Psoas muscle (tissue), 8 donors: Measurements from ENCODE around the gene UMODL1. TPM values are rescaled to one million over a fixed set of nuclear protein-coding genes. Genes with fewer than 3 reads are reported as not detected.

ENCODE experiments used
- ATAC-seq, 4 donors: fragments of 200-7000 bp; cut with Tn5 transposase; one replicate each; pipeline ENCODE4 v1.9.1; 2020; ENCODE audit warnings: moderate library complexity in 3 of 4, mild to moderate bottlenecking in 2 of 4
- DNase-seq, 2 donors: peaks; one replicate each; pipeline ENCODE4 v3.0.0-alpha.2; 2020
- H3K27ac ChIP-seq: fragments of 200-600 bp; one replicate; pipeline ENCODE4 v1.8.0; 2022
- H3K27me3 ChIP-seq, 3 donors: fragments of 200-600 bp in 1 of 3; one replicate each; pipeline versions ENCODE4 v1.6.1 to v1.8.0; 2013 to 2022; ENCODE audit warnings: low read length in 2 of 3, mild to moderate bottlenecking in 2 of 3, moderate library complexity in 1 of 3; ENCODE audit not compliant: insufficient read depth in 3 of 3
- H3K36me3 ChIP-seq, 2 donors: fragments of 200-600 bp in 1 of 2; one replicate each; pipeline versions ENCODE4 v1.6.1 to v1.8.0; 2013 to 2022; ENCODE audit warnings: low read depth in 1 of 2, mild to moderate bottlenecking in 1 of 2, moderate library complexity in 1 of 2; ENCODE audit not compliant: insufficient read depth in 1 of 2
- H3K4me1 ChIP-seq: fragments of 200-600 bp; one replicate; pipeline ENCODE4 v1.8.0; 2022
- H3K4me3 ChIP-seq: fragments of 200-600 bp; one replicate; pipeline ENCODE4 v1.8.0; 2022; ENCODE audit warnings: mild to moderate bottlenecking
- H3K9me3 ChIP-seq: fragments of 200-600 bp; one replicate; pipeline ENCODE4 v1.8.0; 2022
- CTCF ChIP-seq: fragments of 200-600 bp; IDR thresholded peaks from one replicate; pipeline ENCODE4 v1.8.0; 2022; ENCODE audit warnings: antibody characterized with exemption
- WGBS, 3 donors: extraction: QIAGEN DNeasy Blood & Tissue Kit; methylation state at CpG; one replicate each; pipeline versions ENCODE4 v1.1.6 to v1.1.7; 2013; 5-methylcytosine and 5-hydroxymethylcytosine counted together
- intact Hi-C, 2 donors: fragments of 100-400 bp; cut with DNase I; formaldehyde crosslinking; loops; one replicate each; pipeline versions ENCODE4 v1.11.0 to v1.14.2; 2022
- polyA plus RNA-seq, 3 donors: library from polyadenylated mRNA; stranded (reverse); fragments of 200-250 nt; gene quantifications; one replicate each; pipeline ENCODE4 v1.2.3, GENCODE V29; 2013
- total RNA-seq, 4 donors: library from RNA; stranded (reverse); fragmentation: NEBNext Ultra II Directional in 2 of 4; extraction: Animal tissue kit (Norgen Biotek cat#: 25700) in 2 of 4; gene quantifications; one replicate each; pipeline versions ENCODE4 v1.2.1 to v1.2.4, GENCODE V29; 2021 to 2023
- donor health status: healthy with polysubstance abuse.
- donor health status: DM: no; HTN: no; CAD: no; lungs with moderate emphysema.
- donor health status: Bipolar disorder and iron deficiency.
- donor health status: healthy.
- donor health status: DM: yes; HTN: yes; CAD: no.
- donor health status: DM: no; HTN: no; CAD: no.
- donor health status: DM: no; HTN: no; CAD: no.
- donor health status: DM: yes; HTN: yes; CAD: no.

The UMODL1 gene
- total and polyA plus RNA-seq, 7 donors, result not detected

- Histone ChIP-seq H3K27ac (no peak overlapping the region), H3K27me3 (peaks cover 0 to 1% (median 0%) of the 10 kb centered on the region in 3 donors), H3K4me3 (no peak overlapping the region), H3K4me1 (no peaks in the 10 kb centered on the region), H3K9me3 (no peaks in the 10 kb centered on the region), H3K36me3 (no peaks in the 10 kb centered on the region)
- WGBS, 3 donors, result 43 to 51% (median 47%) methylated on average over 14 of the region's 14 CpGs
- peak in 1 of 2 donors; percentile 46 for DNase-seq
- no peak for ATAC-seq
- intact Hi-C loops, result no loop called here
- TF ChIP-seq CTCF, result no peak
Observed at GRCh38 chr21:42135386-42136052, 64.4 kb downstream of the UMODL1 start.

GRCh38 chr21:42137191-42137904, 66.2 kb downstream of the UMODL1 start:
- no peak for TF ChIP-seq CTCF
- H3K4me1 ChIP-seq, result no peaks in the 10 kb centered on the region
- H3K27me3 ChIP-seq, result peaks cover 0 to 1% (median 0%) of the 10 kb centered on the region in 3 donors
- no peak overlapping the region for H3K27ac ChIP-seq
- no peaks in the 10 kb centered on the region for H3K9me3 ChIP-seq
- no peak overlapping the region for H3K4me3 ChIP-seq
- ATAC-seq (no peak), DNase-seq (peak in 1 of 2 donors; percentile 28)
- 84 to 90% (median 85%) methylated on average over 22 of the region's 22 CpGs for WGBS, 3 donors
- intact Hi-C loops, result no loop called here
- H3K36me3 ChIP-seq, result no peaks in the 10 kb centered on the region

GRCh38 chr21:42140196-42140934, 69.2 kb downstream of the UMODL1 start:
- Histone ChIP-seq H3K9me3 (no peaks in the 10 kb centered on the region), H3K36me3 (no peaks in the 10 kb centered on the region), H3K27ac (no peak overlapping the region), H3K4me3 (no peak overlapping the region), H3K4me1 (no peaks in the 10 kb centered on the region), H3K27me3 (peaks cover 0 to 1% (median 0%) of the 10 kb centered on the region in 3 donors)
- WGBS, 3 donors, result 63 to 72% (median 70%) methylated on average over 11 of the region's 11 CpGs
- DNase-seq, result no peak
- intact Hi-C loops, result loop anchor here (10.0 kb wide), 2 partner anchors 244 to 304 kb away; no protein-coding TSS in a partner anchor
- ATAC-seq, result no peak
- TF ChIP-seq CTCF, result no peak

DNA sequence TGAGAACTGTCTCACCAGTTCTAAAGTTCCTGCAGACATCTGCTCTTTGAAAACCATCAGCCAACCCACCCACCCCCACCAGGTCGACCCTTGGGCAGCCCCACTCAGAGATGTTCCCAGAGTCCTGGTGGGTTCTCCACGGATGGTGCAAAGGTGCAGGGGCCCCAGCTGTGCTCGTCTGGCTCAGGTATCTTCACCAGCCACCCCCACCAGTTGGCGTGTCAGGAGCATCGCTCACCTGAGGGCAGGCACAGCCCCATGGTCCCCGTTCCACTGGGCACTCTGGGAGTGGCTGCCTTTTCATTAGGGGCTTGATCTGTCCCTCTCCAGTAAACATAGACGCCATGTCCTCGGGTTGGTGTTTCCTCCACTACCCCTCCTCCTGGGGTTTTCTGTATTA, 70.5 kb downstream of the UMODL1 start:
- Histone ChIP-seq H3K4me1 (no peaks in the 10 kb centered on the region), H3K9me3 (no peaks in the 10 kb centered on the region), H3K36me3 (no peaks in the 10 kb centered on the region), H3K27ac (no peak overlapping the region), H3K4me3 (no peak overlapping the region), H3K27me3 (no peaks in the 10 kb centered on the region)
- DNase-seq, result no peak
- ATAC-seq, result no peak
- TF ChIP-seq CTCF, result no peak
- intact Hi-C loops, result loop anchor here (10.0 kb wide), 2 partner anchors 243 to 303 kb away; no protein-coding TSS in a partner anchor
- 76 to 83% (median 76%) methylated on average over 7 to 8 of the region's 8 CpGs for WGBS, 3 donors
